ENCODE results near the gene GRN.
A peak's percentile ranks its signal among the peaks of the same experiment; 100 is the strongest.
"Not testable (repeated sequence)": the region's sequence is repeated elsewhere in the genome, so short reads cannot be mapped to it uniquely, and the experiment has no call there.

GRN gene

GRCh38 chr17:44321246-44322120, 23.6 kb upstream of the GRN start:
- no peak for DNase-seq (ENCODE audit: low spot score)

DNA sequence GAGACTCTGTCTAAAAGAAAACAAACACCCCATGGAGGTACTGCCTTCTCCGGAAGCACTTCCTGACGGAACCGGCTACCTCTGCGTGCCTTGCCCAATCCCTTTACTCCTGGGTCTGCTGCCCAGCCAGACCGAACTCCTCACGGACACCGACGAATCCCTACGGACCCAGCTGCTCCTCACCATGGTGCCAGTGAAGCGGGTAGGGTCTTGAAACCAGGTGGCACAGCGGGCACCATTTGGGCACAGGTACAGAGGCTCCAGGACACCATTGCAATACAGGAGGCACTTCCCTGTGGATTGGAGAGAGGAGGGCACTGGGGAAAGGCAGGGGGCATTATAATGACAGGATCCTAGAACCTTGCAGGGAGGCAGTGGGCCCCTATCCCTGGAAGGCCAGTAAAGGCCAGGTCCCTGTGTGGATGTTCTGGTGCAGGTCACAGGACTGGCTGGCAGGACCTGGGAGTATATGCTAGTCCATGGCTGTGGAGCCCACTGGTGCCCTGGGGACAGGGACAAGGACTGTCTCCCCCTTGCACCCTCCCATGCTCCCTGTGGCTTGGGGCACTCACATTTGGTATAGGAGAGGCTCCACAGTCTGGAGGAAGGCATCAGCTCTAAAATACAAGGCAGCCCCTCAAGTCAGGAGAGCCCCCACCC, 22.7 kb upstream of the GRN start:
- no peak for DNase-seq (ENCODE audit: low spot score)

DNA sequence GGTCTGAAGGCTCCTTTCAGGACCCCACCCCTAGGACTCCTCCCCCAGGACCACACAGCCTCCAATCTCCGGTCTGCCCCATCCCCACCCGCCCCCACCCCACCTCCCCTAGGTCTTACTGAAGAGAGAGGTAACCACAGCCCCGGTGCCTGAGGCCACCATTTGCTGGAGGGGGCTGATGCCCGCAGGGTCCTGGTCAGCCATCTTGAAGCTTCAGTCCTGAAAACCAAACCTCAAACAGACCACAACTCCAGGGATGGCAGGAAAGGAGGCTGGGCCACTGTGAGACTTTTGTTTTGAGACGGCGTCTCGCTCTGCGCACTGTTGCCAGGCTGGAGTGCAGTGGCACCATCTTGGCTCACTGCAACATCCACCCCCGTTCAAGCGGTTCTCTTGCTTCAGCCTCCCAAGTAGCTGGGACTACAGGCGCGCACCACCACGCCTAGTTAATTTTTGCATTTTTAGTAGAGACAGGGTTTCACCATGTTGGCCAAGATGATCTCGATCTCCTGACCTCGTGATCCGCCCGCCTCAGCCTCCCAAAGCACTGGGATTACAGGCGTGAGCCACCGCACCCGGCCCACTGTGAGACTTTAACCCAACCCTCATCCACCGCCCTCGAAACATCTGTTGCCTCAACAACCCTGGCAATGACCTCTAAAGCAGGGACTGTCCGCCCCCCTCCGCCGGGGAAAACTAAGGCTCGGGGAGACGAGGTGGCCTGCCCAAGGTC, 21.6 kb upstream of the GRN start:
- no peak for DNase-seq (ENCODE audit: low spot score)

GRCh38 chr17:44324092-44324570, 21.0 kb upstream of the GRN start:
- no peak for DNase-seq (ENCODE audit: low spot score)

GRCh38 chr17:44324571-44325275, 20.4 kb upstream of the GRN start, which contains the start of gene SLC25A39:
SLC25A39 (minus strand) TSS chr17:44324823; CDS start chr17:44323562, 1,261 bp downstream.
- DNase-seq (ENCODE audit: low spot score), result peak; percentile 94

- DNase-seq (ENCODE audit: low spot score), result peak; percentile 97
Observed at GRCh38 chr17:44326861-44327444, 18.1 kb upstream of the GRN start.

GRCh38 chr17:44327715-44328449, 17.2 kb upstream of the GRN start:
- DNase-seq (ENCODE audit: low spot score), result no peak

DNA sequence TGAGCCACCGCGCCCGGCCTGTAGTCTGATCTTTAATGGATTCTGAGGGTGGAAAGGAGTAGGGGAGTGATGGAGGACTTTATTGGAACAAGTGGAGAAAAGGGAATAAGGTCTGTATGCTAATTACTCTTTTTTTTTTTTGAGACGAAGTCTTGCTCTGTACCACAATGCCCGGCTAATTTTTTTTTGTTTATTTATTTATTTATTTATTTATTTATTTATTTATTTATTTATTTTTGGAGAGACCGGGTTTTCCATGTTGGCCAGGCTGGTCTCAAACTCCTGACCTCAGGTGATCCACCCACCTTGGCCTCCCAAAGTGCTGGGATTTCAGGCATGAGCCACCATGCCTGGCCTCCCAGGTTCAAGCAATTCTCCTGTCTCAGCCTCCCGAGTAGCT, 15.6 kb upstream of the GRN start:
- DNase-seq (ENCODE audit: low spot score), result not testable (repeated sequence)

DNA sequence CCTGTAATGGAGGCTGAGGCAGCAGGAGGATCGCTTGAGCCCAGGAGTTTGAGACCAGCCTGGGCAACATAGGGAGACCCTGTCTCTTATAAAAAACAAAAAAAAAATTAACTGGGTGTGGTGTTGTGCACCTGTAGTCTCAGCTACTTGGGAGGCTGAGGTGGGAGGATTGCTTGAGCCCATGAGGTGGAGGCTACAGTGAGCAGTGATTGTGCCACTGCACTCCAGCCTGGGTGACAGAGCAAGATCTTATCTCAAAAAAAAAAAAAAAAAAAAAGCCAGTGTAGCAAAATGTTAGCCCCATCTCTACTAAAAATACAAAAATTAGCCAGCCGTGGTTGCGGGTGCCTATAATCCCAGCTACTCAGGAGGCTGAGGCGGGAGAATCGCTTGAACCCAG, 14.8 kb upstream of the GRN start:
- DNase-seq (ENCODE audit: low spot score), result not testable (repeated sequence)

DNA sequence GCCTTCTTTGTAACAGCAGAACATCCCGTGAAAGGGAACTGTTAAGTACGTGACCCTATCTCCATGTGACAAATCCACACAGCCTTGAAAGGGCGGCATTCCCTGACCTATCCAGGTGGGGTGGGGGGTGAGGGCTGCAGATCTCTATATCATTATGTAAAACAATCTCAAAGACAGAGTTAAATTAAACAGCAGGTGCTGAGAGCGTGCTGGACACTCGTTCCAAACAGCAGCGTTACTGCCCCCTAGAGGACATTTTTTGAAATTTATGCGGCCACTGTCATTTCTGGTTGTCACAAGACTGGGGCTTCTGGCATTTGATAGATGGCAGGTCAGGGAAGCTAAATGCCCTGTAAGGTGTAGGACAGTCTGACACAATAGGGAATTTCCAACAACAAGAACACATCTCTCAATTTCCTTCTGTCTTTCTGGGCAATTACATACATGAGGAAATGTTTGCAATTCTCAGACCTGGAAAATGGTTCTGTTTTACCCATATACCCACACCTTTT, 13.8 kb upstream of the GRN start:
- peak; percentile 79 for DNase-seq (ENCODE audit: low spot score)

GRCh38 chr17:44333371-44333770, 11.7 kb upstream of the GRN start:
- DNase-seq (ENCODE audit: low spot score), result no peak

GRCh38 chr17:44334315-44334714, 10.8 kb upstream of the GRN start:
- no peak for DNase-seq (ENCODE audit: low spot score)

DNA sequence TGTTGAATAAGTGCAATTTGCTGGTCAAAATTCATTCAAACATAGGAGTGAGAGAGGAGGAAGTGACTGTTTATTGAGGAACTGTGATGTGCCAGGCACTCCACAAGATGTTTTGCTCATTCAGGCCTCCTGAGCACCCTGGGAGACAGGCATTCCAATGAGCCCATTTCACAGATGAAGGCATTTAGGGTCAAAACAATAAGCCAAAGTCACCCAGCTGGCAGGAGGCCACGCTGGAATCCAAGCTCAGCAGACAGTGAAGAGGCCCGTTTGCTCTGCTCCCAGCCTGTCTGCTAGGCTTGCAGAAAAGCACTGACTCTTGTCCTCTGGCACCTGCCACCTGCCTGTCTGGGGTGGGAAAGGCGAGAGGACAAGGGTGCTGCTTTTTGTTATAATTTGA, 10.4 kb upstream of the GRN start:
- DNase-seq (ENCODE audit: low spot score), result no peak

- no peak for DNase-seq (ENCODE audit: low spot score)
Observed at GRCh38 chr17:44335564-44335963, 9.5 kb upstream of the GRN start.

DNA sequence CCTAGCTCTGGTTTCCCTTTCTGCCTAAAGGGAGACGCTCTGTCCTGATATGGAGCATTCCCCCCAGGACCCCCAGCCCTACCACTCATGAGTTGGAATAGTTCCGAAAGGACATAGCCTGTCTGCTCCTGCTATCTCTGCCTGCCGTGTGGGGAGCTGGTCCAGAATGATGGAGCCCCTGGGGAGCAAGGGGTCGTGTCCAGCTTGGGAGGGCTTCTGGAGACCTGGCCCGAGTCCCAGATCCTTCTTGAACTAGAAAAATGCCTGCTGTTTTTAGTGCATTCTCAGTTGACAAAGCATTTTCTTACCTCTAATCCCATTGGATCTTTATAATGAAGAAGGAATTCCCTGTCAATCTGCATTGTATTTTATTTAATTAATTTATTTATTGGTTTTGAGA, 9.1 kb upstream of the GRN start:
- DNase-seq (ENCODE audit: low spot score), result no peak

DNA sequence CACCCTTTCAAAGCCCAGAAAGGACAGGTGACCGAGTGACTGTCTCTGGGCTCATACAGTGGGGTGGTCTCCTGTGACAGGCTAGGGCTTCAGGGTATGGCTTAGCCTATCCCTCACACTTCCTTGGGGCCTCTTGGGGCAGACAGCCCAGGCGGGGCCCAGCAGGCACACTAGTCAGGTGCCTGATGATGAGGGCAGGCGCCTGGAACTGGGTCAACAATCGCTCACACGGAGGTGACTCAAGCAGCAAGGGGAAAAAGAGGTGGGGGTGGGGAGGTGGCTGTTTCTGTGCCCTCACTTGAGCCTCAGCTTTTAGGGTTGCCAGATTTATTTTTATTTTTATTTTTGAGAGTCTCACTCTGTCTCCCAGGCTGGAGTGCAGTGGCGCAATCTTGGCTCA, 6.4 kb upstream of the GRN start:
- DNase-seq (ENCODE audit: low spot score), result no peak

GRCh38 chr17:44340553-44340952, 4.5 kb upstream of the GRN start:
- not testable (repeated sequence) for DNase-seq (ENCODE audit: low spot score)

DNA sequence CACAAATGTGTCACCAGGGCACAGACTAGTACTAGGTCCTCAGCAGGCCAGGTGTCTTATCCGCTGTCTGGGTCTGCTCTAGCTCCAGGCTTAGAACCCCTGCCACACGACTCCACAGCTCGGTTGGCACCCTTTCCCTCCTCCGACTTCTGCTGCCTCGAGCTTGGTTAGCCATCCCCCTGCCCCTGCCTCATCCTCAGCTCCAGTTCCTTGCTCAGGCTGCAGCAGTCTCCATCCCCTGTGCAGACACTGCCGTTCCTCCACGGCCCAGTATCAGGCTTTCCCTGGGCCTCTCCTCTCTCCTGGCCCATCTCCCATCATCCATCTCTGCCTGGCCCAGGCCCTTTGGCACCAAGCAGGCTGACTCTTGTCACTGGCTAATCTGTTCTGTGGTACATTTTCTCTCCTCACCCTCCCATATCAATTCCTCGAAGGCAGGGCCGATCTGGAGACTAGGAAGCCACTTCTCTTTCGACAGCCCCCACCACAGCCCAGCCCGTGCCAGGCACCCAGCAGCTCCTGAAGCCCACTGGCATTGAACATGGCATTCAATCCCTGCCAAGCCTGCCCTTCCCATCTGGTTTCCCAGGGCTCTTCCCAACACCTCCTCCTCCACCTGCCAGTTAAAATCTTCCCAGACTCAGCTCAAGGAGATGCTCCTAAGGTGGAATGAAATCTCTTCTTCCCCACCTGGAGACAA, 1.4 kb upstream of the GRN start:
- no peak for DNase-seq (ENCODE audit: low spot score)

DNA sequence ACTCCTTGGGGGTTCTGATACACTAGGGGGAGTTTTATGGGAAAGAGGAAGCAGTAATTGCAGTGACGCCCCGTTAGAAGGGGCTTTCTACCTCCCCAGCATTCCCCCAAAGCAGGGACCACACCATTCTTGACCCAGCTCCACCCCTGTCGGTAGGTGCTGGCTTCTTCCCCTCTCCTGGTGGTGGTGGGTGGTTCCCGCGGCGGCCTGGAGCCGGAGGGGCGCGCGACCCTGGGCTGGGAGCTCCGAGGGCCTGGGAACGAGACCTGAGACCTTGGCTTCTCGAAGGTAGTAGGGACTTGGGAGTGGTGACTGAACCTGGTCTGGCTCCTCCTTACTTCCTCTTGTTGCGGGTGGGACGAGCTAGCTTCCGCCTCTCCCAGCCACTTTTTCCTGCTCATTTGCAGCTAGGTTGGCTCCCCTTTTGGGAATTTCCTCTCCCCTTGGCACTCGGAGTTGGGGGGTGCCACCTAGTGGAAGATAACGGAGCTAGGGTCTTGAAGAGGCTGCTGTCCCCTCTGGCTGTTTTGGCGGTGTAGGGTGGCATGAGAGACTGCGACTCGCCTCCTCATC, 438 bp downstream of the GRN start:
- peak; percentile 46 for DNase-seq (ENCODE audit: low spot score)
